GM21381 (cell line): ENCODE results near the gene NME5.
"Not testable (repeated sequence)": the region's sequence is repeated elsewhere in the genome, so short reads cannot be mapped to it uniquely, and the experiment has no call there.

Experiments used
- ATAC-seq: cut with Tn5 transposase; IDR thresholded peaks from one replicate; pipeline ENCODE4 v1.9.1; 2021; ENCODE audit warnings: mild to moderate bottlenecking, moderate library complexity; ENCODE audit not compliant: unreplicated experiment

The NME5 gene, protein sequence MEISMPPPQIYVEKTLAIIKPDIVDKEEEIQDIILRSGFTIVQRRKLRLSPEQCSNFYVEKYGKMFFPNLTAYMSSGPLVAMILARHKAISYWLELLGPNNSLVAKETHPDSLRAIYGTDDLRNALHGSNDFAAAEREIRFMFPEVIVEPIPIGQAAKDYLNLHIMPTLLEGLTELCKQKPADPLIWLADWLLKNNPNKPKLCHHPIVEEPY

GRCh38 chr5:138138949-138139780 is at the start of gene NME5:
NME5 (minus strand) TSS chr5:138139428; CDS start chr5:138138780, 648 bp downstream.
- ATAC-seq, result no peak

- ATAC-seq, result no peak
Measured at GRCh38 chr5:138188626-138189025, 49.4 kb upstream of the NME5 start.

GRCh38 chr5:138186002-138186447 is 46.8 kb upstream of the NME5 start:
- no peak for ATAC-seq

- no peak for ATAC-seq
Measured at GRCh38 chr5:138182808-138183207, 43.6 kb upstream of the NME5 start.

DNA sequence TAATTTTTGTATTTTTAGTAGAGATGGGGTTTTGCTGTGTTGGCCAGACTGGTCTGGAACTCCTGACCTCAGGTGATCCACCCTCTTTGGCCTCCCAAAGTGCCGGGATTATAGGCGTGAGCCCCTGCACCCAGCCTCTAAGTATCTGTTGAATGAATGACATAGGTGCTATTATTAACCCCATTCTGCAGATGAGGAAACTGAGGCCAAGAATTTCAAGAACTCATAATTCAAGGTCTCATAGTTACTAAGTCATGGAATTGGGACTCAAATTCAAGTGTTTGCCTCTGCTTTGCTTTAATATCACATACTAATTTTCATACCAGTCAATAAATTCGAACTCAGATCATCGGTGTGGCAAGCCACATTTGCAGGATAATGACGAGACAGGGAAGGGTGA is 41.6 kb upstream of the NME5 start:
- no peak for ATAC-seq

DNA sequence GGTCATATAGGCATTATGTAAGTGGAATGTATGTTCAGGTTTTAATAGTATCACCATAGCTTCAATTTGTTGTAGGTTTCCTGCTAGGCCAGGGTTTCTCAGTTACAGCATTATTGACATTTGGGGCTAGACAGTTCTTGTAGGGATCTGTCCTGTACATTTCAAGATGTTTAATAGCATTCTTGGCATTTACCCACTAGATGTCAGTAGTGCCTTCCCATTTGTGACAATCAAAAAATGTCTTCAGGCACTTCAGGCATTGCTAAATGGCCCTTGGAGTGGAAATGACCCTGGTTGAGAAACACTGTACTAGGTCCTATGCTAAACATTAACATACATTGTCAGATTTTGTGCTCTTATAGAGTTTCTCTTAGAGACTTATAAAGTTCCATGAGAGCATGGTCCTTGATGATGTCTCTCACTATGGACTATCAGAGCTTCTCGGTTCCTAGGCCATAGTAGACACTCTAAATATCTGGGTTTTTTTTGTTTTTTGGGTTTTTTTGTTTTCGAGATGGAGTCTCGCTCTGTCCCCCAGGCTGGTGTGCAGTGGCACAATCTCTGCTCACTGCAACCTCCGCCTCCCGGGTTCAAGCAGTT is 41.1 kb upstream of the NME5 start:
- no peak for ATAC-seq

GRCh38 chr5:138179277-138179857 is 40.1 kb upstream of the NME5 start:
- no peak for ATAC-seq

- peak; percentile 82 for ATAC-seq
Measured at GRCh38 chr5:138178516-138179276, 39.5 kb upstream of the NME5 start, which contains the start of the genes BRD8 and KIF20A. BRD8 (minus strand) TSS chr5:138178630; CDS start chr5:138178614, 16 bp downstream. KIF20A (plus strand) TSS chr5:138179112; CDS start chr5:138179681, 569 bp downstream.

GRCh38 chr5:138177941-138178515 is 38.8 kb upstream of the NME5 start:
- ATAC-seq, result no peak

GRCh38 chr5:138170299-138170698 is 31.1 kb upstream of the NME5 start:
- no peak for ATAC-seq

GRCh38 chr5:138169124-138169523 is 29.9 kb upstream of the NME5 start:
- no peak for ATAC-seq

DNA sequence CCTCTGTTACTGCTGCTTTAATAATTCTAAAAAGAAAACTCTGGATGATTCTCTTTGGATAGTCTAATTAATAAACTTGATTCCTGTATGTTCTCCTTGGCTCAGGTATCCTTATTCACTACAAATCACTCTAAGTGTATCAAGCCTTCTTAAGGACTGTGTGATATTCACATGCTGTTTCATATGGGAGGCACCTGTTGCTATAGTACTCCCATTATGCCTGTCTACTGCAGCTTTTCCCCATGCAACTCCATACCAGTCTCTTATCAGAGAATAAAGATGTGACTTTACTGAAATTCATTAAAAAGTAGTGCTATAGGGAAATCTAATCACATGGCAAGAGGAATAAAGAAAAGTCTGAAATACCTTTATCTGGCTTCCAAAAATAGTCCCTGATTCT is 24.5 kb upstream of the NME5 start:
- no peak for ATAC-seq

DNA sequence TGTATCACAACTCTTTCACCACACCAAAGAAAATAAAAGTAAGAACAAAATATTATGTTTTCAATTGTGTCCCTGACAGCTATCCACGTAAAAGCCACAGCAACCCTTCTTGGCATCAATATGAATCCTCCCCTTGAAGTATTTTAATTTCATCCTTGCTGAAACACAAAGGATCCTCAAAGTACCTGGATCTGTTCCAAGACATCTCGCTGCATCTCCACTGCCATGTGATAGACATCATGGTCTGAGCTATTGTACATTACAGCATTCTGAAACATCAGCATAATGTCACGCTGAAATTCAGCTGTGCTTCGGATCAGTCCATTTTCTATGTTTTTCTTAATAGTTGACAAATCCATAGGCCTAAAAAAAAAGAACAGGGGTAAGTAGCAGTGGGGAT is 21.5 kb upstream of the NME5 start:
- no peak for ATAC-seq

- ATAC-seq, result no peak
Measured at GRCh38 chr5:138159666-138160065, 20.4 kb upstream of the NME5 start.

DNA sequence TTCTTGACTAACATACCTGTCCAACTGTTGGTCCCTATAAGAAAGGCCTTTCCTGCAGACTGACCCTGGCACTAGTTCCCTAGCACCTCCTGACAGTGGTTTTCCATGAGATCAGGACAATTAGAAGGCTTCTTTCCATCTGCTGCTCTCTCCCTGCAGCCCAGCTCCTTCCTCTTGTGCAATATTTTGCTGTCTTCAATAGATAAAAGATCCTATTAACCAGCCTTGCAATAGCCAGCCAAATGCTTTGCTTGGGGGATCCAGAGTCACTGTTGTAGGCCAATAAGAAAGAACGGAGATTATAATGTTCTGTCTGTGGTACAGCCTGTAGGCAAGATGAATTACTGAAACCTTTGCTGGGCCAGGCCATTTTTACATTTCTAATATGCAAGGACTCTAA is 18.4 kb upstream of the NME5 start:
- no peak for ATAC-seq

DNA sequence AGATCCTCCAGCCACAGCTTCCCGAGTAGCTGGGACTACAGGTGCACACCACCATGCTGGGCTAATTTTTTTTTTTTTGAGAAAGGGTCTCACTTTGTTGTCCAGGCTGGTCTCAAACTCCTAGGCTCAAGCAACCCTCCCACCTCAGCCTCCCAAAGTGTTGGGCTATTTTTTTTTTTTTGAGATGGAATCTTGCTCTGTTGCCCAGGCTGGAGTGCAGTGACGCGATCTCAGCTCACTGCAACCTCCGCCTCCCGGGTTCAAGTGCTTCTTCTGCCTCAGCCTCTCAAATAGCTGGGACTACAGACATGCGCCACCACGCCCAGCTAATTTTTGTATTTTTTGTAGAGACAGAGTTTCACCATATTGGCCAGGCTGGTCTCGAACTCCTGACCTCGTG is 16.7 kb upstream of the NME5 start:
- not testable (repeated sequence) for ATAC-seq

- no peak for ATAC-seq
Measured at GRCh38 chr5:138149530-138149929, 10.3 kb upstream of the NME5 start.

DNA sequence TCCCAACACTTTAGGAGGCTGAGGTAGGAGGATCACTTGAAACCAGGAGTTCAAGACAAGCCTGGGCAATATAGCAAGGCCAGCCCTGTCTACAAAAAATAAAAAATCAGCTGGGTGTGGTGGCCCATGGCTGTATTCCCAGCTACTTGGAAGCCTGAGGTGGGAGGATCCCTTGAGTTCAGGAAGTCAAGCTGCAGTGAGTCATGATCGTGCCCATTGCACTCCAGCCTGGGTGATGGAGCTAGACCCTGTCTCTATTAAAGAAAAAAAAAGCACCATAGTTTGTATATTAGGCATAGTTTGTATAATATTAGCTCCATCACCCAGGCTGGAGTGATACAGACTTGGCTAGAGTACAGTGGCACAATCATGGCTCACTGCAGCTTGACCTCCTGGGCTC is 9.6 kb upstream of the NME5 start:
- no peak for ATAC-seq

GRCh38 chr5:138143578-138143977 is 4.3 kb upstream of the NME5 start:
- ATAC-seq, result not testable (repeated sequence)

DNA sequence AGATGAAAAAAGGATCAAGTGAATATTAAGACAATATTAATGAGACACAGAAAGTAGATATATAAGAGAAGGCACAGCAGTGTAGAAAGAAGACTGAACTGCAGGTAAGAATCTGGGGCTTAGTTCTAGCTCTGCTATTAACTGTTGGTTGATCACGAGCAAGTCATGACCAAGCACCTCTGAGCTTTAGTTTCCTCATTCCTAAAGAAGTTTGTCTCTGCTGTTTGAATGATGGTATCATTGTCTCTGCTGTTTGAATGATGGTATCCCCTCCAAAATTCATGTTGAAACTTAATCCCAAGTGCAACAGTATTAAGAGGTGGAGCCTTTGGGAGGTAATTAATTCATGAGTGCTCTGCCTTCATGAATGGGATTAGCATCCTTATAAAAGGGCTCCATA is 2.5 kb upstream of the NME5 start:
- no peak for ATAC-seq
